ENCODE data around the gene GPBP1L1. TPM values are rescaled to one million over a fixed set of nuclear protein-coding genes. Genes with fewer than 3 reads are reported as not detected.

Gene GPBP1L1
- total and polyA plus RNA-seq, 9 donors, result 36.0 to 89.5 (median 78.7) TPM

DNA sequence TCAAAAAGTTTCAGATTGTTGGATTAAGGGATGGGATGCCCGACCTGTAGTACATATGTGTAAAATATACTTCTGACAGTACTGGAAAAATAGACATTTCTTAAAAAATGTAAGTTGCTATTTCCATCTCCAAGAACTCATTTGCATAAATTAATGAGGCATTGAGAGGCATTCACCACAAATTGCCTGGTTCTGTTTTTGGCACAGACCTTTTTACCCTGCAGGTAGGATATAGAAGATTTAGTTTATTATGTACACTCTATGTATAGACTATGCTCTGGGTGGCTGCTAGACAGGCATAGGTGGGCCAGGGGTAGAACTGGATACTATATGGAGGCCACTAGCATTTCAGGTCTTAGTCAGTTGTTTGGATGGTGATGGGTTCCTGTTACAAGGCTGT, 70.4 kb downstream of the GPBP1L1 start:
- DNase-seq, result no peak
- Histone ChIP-seq H3K27me3 (no peaks in the 10 kb centered on the region), H3K4me3 (no peak overlapping the region), H3K27ac (no peak overlapping the region), H3K9me3 (no peaks in the 10 kb centered on the region), H3K4me1 (ENCODE audit: insufficient read depth) (no peaks in the 10 kb centered on the region), H3K36me3 (no peaks in the 10 kb centered on the region)
- WGBS, 3 donors, result 83 to 97% (median 92%) methylated on average over 1 of the region's 1 CpG
- intact Hi-C loops (cut with DNase I), result no loop called here
- TF ChIP-seq POLR2A (IDR thresholded peaks at IDR 0.05), result no peak

DNA sequence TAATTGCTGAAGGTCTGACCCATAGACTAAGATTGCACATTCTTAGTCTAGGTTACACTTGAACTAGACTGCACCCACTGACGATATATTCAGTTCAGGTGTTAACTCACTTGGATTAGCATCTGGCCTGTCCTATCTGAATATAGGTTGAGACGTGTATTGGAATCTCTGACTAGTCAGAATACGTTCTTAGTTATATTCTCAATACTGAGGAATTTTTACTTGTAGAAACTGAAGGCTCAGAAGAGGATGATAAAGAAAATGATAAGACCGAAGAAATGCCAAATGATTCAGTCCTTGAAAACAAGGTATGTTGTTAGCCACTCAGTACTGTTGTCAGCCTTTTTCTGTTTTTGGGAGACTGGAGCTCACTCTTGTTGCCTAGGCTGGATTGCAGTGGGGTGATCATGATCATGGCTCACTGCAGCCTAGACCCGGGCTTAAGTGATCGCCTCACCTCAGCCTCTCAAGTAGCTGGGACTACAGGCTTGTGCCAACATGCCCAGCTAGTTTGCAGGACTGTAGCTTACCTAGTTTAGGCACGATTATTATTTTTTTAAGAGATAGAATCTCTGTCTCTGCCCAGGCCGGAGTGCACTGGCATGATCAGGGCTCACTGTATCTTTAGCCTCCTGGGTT, 73.3 kb downstream of the GPBP1L1 start:
- Histone ChIP-seq H3K9me3 (no peaks in the 10 kb centered on the region), H3K4me1 (ENCODE audit: insufficient read depth) (no peaks in the 10 kb centered on the region), H3K27ac (no peak overlapping the region), H3K27me3 (no peaks in the 10 kb centered on the region), H3K4me3 (no peak overlapping the region), H3K36me3 (no peaks in the 10 kb centered on the region)
- no peak for DNase-seq
- 84 to 89% (median 88%) methylated on average over 8 of the region's 8 CpGs for WGBS, 3 donors
- no peak for TF ChIP-seq POLR2A (IDR thresholded peaks at IDR 0.05)
- no peak for TF ChIP-seq EP300 (IDR thresholded peaks at IDR 0.05)
- TF ChIP-seq, protein P1, sequence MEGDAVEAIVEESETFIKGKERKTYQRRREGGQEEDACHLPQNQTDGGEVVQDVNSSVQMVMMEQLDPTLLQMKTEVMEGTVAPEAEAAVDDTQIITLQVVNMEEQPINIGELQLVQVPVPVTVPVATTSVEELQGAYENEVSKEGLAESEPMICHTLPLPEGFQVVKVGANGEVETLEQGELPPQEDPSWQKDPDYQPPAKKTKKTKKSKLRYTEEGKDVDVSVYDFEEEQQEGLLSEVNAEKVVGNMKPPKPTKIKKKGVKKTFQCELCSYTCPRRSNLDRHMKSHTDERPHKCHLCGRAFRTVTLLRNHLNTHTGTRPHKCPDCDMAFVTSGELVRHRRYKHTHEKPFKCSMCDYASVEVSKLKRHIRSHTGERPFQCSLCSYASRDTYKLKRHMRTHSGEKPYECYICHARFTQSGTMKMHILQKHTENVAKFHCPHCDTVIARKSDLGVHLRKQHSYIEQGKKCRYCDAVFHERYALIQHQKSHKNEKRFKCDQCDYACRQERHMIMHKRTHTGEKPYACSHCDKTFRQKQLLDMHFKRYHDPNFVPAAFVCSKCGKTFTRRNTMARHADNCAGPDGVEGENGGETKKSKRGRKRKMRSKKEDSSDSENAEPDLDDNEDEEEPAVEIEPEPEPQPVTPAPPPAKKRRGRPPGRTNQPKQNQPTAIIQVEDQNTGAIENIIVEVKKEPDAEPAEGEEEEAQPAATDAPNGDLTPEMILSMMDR (IDR thresholded peaks at IDR 0.05), result no peak
- intact Hi-C loops (cut with DNase I), result no loop called here

DNA sequence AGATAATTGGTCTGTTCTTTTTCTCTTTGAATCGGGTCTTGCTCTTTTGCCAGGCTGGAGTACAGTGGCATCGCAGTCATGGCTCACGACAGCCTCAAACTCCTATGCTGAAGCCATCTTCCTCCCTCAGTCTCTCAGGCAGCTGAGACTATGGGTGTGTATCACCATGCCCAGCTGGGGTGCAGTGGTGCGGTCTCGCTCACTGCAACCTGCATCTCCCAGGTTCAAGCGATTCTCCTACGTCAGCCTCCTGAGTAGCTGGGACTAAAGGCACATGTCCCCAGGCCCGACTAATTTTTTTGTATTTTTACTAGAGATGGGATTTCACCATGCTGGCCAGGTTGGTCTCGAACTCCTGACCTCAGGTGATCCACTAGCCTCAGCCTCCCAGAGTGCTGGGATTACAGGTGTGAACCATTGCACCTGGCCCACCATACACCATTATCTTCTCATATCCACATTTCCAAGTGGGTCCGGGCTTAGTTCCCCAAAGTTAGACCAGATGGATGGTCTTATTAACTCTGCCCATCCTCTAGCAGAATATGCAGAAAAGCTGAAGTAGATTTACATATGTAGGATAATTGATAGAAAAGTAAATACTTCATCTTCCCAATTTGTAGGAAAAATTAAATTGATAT, 75.6 kb downstream of the GPBP1L1 start:
- intact Hi-C loops (cut with DNase I), result no loop called here
- H3K4me1 ChIP-seq (ENCODE audit: insufficient read depth), result no peaks in the 10 kb centered on the region
- H3K27me3 ChIP-seq, result no peaks in the 10 kb centered on the region
- TF ChIP-seq POLR2A (IDR thresholded peaks at IDR 0.05) (no peak), EP300 (IDR thresholded peaks at IDR 0.05) (no peak)
- TF ChIP-seq, protein P1 (IDR thresholded peaks at IDR 0.05), result no peak
- WGBS, 3 donors, result 94 to 96% (median 96%) methylated on average over 10 of the region's 10 CpGs
- DNase-seq, result no peak
- no peaks in the 10 kb centered on the region for H3K9me3 ChIP-seq
- no peaks in the 10 kb centered on the region for H3K36me3 ChIP-seq
- H3K27ac ChIP-seq, result no peak overlapping the region
- no peak overlapping the region for H3K4me3 ChIP-seq

DNA sequence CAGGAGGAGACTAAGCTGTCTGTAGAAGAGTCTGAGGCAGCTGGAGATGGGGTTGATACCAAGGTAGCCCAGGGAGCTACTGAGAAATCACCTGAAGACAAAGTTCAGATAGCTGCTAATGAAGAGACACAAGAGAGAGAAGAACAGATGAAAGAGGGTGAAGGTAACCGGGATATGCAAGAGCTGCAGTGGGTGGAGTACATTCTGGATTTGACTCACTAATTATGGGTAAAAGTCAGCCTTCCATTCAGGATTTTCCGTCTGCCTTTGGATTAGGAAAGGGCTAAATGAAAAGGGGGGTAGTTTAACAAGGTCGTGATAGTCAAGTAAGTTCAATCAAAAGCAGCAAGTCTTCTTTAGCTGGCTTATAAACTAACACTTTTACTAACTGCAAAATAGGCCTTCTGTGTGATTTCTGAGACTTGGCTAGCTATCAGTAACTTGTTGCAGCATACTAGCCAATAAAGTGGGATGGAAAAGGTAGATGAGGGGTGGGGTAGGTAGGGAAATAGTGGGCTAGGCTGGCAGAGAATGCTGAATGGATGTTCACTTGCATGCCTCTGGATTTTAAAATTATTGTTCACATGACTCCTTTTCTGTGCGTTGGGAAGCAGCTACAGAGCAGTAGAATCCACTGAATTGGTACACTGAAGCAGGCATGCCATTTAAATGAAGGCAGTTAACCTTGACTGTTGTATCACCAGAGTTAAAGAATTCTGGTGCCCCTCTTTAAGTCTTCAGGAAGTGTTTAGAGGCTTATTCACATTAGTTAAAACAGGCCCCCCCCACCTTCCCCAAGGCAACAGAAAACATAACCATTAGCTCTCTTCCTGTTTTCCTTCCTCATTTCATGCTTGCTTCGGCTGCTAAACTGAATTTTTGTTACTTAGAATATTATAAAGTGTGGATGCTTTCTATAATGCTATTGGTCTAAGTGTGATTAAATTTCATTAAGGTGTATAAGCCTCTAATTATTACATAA, 77.9 kb downstream of the GPBP1L1 start:
- Histone ChIP-seq H3K27ac (no peak overlapping the region), H3K4me1 (ENCODE audit: insufficient read depth) (no peaks in the 10 kb centered on the region), H3K27me3 (no peaks in the 10 kb centered on the region), H3K4me3 (no peak overlapping the region), H3K9me3 (no peaks in the 10 kb centered on the region), H3K36me3 (no peaks in the 10 kb centered on the region)
- TF ChIP-seq EP300 (IDR thresholded peaks at IDR 0.05), result no peak
- no peak for TF ChIP-seq POLR2A (IDR thresholded peaks at IDR 0.05)
- TF ChIP-seq, protein P1 (IDR thresholded peaks at IDR 0.05), result no peak
- no peak for DNase-seq
- intact Hi-C loops (cut with DNase I), result no loop called here
- 88 to 93% (median 88%) methylated on average over 5 of the region's 5 CpGs for WGBS, 3 donors

All from ovary (tissue), 9 donors.